ENCODE data around the gene SPATS2.

DNA sequence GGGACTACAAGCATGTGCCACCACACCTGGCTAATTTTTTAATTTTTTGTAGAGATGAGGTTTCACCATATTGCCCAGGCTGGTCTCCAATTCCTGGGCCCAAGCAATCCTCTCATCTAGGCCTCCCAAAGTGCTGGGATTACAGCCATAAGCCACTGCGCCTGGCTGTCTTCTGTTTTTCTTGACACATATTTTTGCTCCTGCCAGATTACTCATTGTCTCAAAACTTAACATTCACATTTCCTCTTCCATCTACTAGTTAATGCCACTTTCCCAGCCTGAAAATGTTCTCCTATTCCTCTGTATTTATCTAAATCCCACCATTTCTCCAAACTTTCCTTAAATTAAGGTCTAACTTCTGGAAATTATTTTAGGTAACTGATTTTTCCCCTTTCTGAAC lies 135.3 kb downstream of the SPATS2 start:
- TF ChIP-seq, protein P1, sequence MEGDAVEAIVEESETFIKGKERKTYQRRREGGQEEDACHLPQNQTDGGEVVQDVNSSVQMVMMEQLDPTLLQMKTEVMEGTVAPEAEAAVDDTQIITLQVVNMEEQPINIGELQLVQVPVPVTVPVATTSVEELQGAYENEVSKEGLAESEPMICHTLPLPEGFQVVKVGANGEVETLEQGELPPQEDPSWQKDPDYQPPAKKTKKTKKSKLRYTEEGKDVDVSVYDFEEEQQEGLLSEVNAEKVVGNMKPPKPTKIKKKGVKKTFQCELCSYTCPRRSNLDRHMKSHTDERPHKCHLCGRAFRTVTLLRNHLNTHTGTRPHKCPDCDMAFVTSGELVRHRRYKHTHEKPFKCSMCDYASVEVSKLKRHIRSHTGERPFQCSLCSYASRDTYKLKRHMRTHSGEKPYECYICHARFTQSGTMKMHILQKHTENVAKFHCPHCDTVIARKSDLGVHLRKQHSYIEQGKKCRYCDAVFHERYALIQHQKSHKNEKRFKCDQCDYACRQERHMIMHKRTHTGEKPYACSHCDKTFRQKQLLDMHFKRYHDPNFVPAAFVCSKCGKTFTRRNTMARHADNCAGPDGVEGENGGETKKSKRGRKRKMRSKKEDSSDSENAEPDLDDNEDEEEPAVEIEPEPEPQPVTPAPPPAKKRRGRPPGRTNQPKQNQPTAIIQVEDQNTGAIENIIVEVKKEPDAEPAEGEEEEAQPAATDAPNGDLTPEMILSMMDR (conservative IDR thresholded peaks at IDR 0.05 in 1 of 2, IDR thresholded peaks at IDR 0.05 in 1 of 2; ENCODE audit: low read depth in 1 of 2, low read length in 2 of 2): no peak
- TF ChIP-seq EZH2 (IDR thresholded peaks at IDR 0.05; ENCODE audit: low read length, missing control alignments): no peak
